ENCODE measurements around the gene EEF2.
"Not testable (repeated sequence)": the region's sequence is repeated elsewhere in the genome, so short reads cannot be mapped to it uniquely, and the experiment has no call there.

EEF2 gene

DNA sequence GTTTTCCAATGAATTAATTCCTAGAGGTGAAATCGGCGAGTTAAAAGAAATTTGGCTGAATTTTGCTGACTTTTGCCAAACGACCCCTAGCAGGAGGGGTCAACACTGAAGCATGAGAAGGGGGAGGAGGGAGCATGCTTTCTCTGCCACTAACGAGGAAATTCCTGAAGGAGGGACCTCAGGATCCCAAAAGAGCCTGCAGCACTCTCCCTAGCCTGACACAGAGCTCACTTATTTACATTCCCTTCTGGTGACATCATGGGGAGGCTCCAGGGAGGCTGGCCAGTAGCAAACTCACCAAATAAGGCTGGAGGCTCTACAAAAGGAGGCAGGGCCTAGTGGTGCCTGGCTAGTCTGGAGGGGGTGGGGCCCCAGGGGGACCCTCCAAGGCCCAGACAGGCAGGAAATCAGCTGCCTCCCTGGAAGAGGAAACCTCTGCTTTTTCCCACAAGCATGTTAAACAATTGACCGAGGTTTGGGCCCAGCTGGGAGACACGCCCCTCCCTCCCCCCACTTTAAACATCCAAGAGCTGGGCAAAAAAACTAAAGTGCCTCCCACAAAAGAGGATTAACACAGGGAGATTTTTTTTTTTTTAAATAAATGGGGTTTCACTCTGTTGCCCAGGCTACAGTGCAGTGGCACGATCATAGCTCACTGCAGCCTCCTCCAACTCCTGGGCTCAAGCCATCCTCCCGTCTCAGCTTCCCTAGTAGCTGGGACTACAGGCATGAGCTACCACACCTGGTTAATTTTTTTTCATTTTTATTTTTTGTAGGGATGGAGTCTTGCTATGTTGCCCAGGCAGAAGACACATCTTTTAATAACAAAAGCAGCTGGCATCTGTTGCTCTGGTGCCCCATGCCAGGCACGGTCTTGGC lies 16.5 kb downstream of the EEF2 start:
- DNase-seq, result no peak

DNA sequence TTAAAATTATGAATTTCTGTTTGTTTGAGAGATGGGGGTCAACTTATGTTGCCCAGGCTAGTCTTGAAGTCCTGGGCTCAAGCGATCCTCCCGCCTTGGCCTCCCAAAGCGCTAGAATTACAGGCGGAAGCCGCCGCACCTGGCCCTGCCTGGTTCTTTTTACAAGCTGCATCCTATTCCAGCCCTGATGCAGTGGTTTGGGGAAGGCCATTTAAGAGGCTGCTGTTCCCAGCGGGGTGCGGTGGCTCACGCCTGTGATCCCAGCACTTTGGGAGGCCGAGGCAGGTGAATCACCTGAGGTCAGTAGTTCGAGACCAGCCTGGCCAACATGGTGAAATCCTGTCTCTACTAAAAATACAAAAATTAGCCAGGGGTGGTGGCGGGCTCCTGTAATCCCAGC lies 17.3 kb downstream of the EEF2 start:
- DNase-seq, result not testable (repeated sequence)

DNA sequence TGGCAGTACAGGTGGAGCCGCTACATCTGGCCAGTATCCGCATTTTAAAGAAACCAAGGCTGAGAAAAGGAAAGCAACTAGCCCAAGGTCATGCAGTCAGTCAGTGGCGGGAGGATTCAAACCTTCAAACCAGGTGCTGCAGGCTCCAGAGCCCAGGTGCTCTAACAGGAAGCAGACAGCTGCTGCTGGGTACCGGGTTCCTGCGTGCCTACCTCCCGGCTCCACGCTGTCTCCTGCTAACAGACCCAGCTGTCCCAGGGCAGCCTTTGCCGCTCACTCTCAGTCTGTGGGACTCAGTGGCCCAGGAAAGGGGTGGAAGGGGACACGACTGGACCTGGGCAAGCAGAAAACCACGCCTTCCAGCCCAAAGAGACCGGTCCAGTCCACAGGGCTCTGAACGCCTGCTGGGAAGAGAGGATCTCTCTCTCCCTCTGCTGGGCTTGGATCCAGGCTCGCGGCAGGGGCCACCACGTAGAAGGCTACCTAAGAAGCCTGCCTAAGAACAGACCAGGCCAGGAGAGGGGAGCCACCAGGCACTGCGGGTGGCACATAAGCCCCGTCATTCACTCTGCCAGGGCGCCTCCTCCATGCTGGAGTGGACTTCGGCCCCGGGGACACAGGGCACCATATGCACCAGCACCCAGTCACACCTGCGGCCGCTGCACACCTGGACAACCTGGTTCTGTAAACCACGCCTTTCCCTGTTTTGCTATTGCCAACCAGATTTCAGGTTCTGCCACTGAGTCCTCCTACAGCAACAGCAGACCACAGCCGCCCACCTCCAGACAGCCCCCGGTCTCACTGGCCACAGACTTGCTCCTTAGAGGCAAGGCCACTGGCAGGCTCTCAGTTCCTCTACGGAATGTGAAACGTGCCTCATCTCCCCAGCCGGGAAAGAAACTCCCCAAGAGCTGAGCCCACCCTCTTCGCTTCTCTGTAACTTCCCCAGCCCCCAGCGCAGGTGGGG lies 18.9 kb downstream of the EEF2 start:
- no peak for DNase-seq

DNA sequence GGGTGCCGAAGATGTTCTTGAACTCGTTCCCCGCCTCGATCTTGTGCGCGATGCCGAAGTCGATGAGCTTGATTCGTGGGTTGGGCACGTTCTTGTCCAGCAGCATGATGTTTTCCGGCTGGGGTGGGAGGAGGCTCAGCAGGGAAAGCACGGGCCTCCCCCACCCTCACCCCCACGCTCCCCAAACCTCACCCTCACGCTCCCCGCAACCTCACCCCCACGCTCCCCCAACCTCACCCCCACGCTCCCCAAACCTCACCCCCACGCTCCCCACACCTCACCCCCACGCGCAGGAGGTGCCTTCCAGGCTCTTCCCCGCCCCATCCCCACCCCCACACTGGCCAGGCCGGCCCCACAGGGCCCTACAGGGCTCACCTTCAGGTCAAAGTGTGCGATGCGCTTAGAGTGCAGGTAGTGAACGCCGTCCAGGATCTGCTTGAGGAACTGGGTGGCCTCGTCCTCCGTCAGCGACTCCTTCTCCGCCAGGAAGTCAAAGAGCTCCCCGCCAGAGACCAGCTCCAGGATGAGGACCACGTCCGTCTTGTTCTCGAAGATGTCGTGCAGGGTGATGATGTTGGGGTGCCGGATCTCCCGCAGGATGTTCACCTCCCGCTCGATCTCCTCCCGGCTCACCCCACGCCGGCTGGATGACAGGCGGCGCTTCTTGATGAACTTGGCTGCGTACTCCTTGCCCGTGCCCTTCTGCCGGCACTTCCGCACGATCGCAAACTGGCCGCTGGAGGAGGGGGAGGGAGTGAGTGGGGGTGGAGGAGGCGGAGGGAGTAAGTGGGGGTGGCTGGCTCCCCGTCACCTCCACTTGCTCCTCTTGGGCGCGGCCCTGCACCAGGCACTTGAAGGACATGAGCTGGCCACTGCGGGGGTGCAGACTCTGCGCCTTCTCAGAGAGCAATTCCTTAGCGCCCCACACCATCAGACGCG lies 20.7 kb downstream of the EEF2 start:
- DNase-seq, result no peak

DNA sequence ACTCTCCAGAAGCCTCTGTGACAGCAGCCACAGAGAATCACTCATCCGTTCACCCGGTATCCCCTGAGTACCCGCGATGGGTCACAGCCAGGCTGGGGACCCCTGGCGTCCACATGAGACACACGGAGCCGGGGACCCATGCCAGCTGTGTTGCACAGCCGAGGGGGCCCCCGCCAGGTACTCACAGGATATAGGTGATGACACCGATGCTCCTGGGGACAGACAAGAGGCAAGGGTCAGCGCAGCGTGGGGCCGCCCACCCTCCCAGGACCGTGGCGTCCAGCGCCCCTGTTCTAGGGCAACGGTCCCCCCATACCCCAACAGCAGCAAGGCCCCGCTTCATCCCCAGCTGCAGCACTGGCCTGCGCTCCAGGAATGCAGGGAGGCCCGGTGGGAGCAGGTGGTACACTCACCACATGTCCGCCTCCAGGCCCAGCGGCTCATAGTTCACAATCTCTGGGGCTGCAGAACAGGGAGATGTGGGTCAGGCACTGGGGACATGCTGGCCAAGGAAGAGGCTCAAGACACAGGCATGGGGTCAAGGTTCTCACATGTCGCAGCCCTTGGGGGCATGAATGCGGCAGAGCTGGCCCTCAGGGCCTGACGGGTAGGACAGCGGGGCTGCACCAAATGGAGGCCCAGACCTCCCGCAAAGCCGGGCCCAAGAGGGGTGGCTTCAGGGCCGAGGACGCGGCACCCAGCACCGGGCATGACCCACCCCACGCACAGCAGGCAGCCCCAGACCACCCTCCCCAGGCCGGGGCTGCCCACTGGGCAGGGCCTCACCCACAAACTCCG lies 21.6 kb downstream of the EEF2 start:
- no peak for DNase-seq

DNA sequence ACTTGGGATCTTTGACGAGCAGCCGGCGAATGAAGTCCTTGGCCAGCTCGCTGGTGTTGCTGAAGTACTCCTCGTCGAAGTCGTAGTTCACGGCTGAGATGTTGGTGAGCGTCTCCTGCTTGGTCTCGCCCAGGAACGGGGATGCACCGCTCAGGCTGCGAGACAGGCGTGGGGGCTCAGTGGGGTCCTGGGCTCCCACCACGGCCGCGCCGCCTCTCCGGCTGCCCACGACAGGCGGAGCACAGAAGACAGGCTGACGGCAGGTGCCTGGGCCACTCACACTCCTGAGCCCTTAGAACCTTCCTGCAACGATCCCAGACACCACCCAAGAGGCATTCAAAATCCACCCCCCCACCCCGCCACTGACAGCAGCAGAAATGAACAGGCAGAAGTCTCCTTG lies 24.3 kb downstream of the EEF2 start:
- no peak for DNase-seq

DNA sequence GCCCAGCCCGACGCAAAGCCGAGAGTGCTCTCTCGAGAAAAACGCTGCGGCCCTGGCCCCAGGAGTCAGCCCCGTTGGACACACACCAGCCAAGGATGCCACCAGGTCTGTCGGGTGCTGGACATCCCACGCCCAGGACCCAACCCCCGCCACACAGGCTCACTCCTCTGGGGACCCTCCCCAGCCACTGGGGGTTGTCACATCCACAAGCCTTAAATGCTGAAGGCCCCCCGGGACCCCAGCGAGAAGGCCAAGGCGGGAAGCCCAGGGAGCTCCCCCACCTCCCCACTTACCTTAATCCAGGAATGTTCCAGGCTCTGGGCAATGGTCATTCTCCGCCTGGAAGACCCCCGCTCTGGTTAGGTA lies 25.5 kb downstream of the EEF2 start:
- DNase-seq, result no peak

DNA sequence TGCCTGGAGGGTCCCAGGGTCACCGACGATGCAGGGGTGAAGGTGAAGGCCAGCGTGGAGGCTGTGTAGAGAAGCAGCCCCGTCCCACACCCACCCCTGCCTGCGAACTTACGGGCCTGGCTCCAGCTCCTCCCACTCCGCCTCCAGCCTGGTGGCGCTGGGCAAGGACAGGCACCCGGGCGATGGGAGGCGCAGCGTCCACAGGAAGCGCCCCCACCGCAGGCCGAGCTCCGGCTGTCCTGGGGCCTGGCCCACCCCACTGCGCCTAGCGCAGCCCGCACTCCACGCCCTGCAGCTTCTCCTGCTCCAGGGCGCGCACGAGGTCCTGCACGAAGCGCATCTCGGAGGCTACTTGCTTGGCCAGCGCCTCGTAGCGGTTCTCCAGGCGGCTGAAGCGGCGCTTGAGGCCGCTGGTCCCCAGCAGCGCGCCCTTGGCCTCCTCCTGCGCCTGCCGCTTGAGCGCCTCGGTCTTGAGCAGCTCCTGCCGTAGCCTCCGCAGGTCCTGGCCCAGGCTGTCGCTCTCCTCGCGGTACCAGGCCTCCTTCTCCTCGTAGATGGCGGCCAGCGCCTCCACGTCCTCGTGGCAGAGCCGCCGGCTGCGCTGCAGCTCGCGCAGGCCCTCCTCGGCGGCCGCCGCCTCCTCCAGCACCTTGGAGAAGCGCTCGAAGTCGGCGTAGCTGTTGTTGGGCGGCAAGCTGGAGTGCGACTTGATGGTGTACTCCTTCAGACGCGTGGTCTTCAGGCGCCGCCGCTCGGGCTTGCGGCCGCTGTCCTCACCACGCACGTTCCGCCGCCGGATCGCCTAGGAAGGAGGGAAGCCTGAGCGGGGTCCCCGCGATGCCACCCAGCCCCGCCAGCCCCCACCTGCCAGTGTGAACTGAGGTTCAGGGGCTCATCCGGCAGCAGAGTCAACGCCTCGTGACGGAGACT lies 26.2 kb downstream of the EEF2 start:
- DNase-seq, result no peak

DNA sequence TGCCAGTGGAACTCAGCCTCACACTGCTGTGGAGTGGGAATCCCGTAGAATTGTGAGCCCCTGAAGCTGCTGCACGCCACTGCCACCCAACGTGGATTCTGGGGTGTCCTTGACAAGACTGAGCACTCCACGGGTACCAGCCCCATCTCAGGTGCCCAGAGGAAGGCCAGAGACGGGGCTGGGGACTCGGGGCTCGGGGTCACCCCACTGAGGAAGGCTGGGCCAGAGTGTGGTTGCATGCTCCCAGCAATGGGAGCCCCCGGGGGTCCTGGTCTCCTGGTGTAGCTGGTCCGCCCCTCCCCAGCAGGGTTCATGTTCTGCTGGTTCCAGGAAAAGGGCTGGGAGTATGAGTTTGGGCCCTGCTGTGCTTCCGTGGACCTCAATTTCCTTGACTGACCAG lies 29.6 kb downstream of the EEF2 start:
- DNase-seq, result no peak

DNA sequence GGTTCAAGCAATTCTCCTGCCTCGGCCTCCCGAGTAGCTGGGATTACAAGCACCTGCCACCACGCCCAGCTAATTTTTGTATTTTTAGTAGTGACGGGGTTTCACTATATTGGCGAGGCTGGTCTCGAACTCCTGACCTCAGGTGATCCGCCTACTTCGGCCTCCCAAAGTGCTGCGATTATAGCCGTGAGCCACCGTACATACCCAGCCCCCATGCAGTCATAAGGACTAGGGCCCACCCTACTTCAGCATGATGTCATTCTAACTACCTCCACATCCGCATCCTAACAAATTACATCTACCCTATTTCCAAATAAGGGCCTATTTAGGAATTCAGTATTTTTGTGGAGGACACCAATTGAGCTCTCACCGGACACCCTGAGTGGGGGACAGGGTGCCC lies 30.0 kb downstream of the EEF2 start:
- DNase-seq, result not testable (repeated sequence)

DNA sequence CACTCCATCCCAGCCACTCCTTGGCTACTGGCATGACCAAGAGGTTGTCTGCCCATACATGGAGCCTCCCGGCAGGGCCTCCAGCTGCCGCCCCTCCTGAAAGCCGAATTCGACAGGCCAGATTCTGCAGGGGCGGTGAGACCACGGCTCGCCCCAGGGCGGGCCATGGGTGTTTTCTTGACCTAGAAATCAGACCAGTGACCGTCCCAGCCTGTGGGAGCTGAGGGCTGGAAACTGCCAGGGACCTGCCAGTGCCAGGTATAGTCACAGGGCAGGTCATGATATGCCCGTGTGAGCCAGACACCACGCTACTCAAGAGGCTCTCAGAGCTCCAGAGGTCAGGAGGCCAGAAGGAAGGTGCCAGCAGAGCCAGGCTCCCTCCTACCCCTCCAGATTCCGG lies 31.2 kb downstream of the EEF2 start:
- no peak for DNase-seq

DNA sequence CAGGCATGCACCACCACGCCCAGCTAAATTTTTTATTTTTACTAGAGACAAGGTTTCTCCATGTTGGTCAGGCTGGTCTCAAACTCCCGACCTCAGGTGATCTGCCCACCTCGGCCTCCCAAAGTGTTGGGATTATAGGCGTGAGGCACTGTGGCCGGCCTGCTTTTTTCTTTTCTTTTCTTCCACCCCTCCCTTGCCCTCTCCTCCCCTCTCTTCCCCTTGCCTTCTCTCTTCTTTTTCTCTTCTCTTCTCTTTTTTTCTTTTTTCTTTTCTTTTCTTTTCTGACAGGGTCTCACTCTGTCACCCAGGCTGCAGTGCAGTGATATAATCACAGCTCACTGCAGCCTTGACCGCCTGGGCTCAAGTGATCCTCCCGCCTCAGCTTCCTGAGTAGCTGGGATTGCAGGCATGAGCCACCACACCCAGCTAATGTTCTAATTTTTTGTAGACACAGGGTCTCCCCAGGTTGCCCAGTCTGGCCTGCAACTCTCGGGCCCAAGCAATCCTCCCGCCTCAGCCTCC lies 32.4 kb downstream of the EEF2 start:
- DNase-seq, result not testable (repeated sequence)

DNA sequence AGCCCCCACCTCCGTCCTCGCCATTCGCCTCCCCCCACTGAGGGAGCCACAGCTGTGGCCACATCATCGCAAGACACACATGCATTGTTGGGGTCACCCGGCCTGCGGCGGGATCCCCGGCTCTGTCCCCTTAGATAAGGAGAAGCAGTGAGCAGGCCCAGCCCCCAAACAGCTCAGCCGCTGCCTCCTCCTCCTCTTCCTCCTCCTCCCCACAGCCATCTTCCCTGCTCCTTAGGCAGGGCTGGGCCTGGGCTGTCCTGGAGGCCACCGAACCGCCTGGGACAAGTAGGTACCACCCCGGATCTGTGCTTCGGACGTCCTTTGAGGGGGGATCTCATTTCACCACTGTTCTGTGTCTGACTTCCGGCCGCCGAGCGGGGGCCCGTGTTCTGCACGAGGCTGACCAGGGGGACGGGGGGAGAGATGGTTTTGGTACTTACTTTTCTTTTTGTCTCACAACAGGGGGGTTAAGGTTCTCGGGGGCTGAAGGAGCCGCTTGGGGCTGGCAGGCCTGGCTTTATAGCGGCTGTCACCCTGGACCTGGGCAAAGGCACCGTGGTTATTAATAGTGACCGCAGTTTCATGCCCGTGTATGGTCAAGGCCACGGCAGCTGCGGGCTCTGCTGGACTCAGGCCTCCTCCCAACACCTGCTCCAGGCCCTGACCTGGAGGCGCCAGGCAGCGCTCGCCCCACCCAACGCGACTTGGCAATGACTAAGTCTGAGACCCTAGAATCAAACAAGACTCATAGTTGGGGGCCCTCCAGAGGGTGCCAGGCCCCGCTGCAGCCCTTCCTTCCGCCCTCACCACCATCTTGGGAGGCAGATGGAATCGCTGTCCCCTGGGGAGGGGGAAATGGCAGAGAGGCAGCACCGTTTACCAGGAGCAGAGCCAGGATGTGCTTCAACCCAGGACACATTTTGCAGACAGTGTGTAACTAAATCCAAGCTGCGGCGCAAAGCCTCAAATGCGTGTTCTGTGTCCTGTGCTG lies 34.1 kb downstream of the EEF2 start:
- no peak for DNase-seq

DNA sequence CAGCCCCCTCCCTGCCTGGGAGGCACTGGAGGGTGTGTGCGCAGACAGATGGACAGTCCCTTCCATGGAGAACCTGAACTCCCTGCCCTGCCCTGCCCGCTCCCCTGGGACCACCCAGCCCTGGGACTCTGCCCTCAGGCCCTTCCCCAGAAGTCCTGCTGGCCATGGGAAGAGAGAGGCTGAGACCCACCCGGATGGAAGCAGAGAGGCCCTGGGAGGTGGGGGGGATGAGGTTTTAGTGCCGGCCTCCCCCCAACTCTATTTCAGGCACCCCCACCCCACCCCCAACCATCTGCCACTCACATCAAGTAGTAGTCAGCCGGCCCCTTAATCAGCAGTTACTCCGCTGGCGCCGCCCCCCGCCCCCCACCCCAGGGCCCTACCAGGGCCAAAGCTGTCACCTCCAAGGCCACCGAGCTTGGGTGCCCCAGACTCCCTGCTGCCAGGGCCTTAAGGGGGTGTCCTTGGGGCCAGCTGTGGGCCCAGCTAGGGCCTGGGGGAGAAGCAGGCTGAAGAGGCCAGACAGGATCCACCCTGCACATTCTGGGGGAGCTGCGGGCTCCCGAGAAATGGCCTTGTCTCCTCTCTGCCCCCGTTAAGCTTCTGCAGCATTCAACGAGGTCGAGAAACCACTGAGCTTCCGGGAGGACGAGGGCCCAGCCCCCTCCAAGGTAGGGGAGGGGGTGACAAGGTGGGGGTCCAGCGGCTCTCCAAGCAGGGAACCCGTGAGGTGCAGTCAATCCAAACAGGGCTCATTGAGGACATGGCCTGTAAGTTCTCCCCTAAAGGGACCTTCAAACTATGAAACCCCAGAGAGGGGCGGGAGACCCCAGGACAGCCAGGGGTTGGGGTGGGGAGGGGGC lies 35.0 kb downstream of the EEF2 start:
- DNase-seq, result no peak

DNA sequence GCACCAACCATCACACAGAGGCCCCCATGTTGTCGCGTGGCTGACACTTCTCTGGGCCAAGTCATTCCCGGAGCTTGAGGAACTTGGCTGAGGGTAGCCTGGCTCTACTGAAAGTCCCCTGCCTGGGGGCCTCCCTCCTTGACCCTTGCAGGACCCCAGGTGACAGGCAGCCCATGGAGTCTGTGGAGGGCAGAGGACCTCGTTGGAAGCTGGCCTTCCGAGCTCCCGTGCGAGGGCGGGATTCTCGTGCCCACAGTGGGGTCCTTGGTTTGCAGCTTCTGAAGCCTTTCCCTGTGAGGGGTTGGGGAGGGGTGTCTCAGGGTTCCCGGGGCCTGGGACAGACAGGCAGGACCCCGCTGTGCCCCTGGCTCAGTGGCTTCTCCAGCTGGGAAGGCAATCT lies 36.0 kb downstream of the EEF2 start:
- no peak for DNase-seq

DNA sequence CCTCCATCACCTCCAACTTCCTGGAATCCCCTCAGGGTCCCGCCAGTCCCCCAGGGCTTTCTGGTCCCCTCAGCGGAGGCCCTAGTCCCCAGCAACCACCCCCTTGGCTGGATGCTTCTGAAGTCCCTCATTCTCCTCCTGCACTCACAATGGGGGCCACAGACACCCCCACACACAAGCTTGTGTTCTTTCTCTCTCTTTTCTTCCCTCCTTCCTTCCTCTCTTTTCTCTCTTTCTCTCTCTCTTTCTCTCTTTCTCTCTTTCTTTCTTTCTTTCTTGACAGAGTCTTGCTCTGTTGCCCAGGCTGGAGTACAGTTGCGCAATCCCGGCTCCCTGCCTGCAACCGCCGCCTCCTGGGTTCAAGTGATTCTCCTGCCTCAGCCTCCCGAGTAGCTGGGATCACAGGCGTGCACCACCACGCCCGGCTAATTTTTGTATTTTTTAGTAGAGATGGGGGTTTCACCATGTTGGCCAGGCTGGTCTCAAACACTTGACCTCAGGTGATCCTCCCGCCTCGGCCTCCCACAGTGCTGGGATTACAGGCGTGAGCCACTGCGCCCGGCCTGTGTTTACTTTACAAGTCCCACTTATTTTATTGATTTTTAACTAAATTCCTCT lies 37.8 kb downstream of the EEF2 start:
- DNase-seq, result not testable (repeated sequence)

DNA sequence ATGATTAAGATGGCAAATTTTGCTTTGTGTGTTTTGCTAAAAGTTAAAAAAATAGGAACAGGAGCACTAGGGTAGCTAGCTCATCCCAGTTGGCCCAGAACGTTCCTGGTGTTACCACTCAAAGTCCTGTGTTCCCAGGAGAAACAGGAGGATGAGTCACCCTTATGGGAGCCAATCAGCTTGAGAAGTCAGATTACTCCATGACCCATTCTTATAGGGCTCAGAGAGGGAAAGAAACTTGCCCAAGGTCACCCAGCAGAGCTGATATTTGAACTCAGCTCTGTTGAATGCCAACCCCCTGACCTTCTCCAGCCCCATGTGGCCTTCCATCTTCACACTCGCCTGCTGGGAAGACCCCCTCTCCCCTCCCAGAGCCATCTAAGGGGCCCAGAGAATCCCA lies 39.4 kb downstream of the EEF2 start:
- DNase-seq, result no peak

Data from inflammatory macrophage treated with lipopolysaccharide for 1 hour (primary cell).